Endothelial cell of umbilical vein (primary cell): ENCODE data around the gene ORC6. TPM values are rescaled to one million over a fixed set of nuclear protein-coding genes. Genes with fewer than 3 reads are reported as not detected.

Experiments
- BruUV-seq: library from RNA; stranded (reverse); fragments of 400-500 nt; replicated peaks from 2 replicates; lab custom pipeline; 2021; lab: Mats Ljungman, UMichigan
- CTCF ChIA-PET: fragments of 300-600, 350-600 bp; sonication (Branson Sonifier 250); formaldehyde crosslinking; loops from one replicate; lab custom pipeline; 2021; ENCODE audit warnings: antibody characterized with exemption, inconsistent platforms; lab: Charles Lee
- POLR2A ChIA-PET: fragments of 300-600, 350-600 bp; sonication (Branson Sonifier 250); formaldehyde crosslinking; loops from one replicate; lab custom pipeline; 2021; ENCODE audit warnings: antibody characterized with exemption, inconsistent platforms; lab: Charles Lee
- DNase-seq: peaks from one replicate; pipeline ENCODE4 v3.0.0-alpha.2; 2011; ENCODE audit warnings: low read depth, low spot score
- FAIRE-seq: peaks from 2 replicates; lab custom pipeline; 2011; peaks lifted over from hg19 to GRCh38; lab: Jason Lieb, UNC
- H2AFZ ChIP-seq: 2 replicates; pipeline ENCODE4 v1.6.0; 2012; ENCODE audit warnings: low read depth, low read length, control low read depth, inconsistent platforms
- H3K27ac ChIP-seq: 2 replicates; pipeline ENCODE4 v1.5.1; 2011; ENCODE audit warnings: low read depth, mild to moderate bottlenecking, control low read depth, low read length, moderate library complexity; ENCODE audit not compliant: insufficient read depth
- H3K27me3 ChIP-seq, 2 experiments: 2 replicates each; pipeline versions ENCODE4 v1.6.0 to v1.6.1; 2011; ENCODE audit warnings: low read length in 2 of 2, mixed read lengths in 1 of 2; ENCODE audit not compliant: control insufficient read depth in 2 of 2, insufficient read depth in 2 of 2
- H3K36me3 ChIP-seq, 2 experiments: 2 replicates in 1 of 2; 3 replicates in 1 of 2; pipeline ENCODE4 v1.5.1; 2011; ENCODE audit warnings: low read length in 2 of 2, mild to moderate bottlenecking in 1 of 2, moderate library complexity in 1 of 2; ENCODE audit not compliant: control insufficient read depth in 2 of 2, insufficient read depth in 2 of 2; ENCODE audit errors: extremely low read depth in 1 of 2
- H3K4me1 ChIP-seq: 3 replicates; pipeline ENCODE4 v1.5.1; 2011; ENCODE audit warnings: mild to moderate bottlenecking, low read length; ENCODE audit not compliant: control insufficient read depth, insufficient read depth; ENCODE audit errors: extremely low read depth
- H3K4me2 ChIP-seq: 2 replicates; pipeline ENCODE4 v1.6.1; 2011; ENCODE audit warnings: low read length, control low read depth, mixed read lengths; ENCODE audit not compliant: insufficient read depth
- H3K4me3 ChIP-seq, 3 experiments: fragments of 200-600 bp in 1 of 3; sonication (generic), shearing (Covaris generic) in 1 of 3; replicated peaks in 1 of 3; 2 replicates each; pipeline ENCODE4 v1.5.1; 2011 to 2016; ENCODE audit warnings: control low read depth in 3 of 3, low read length in 3 of 3, mild to moderate bottlenecking in 2 of 3, inconsistent platforms in 1 of 3, low read depth in 1 of 3, moderate library complexity in 1 of 3; ENCODE audit not compliant: insufficient read depth in 1 of 3
- H3K79me2 ChIP-seq: 2 replicates; pipeline ENCODE4 v1.6.0; 2012; ENCODE audit warnings: low read length, inconsistent platforms; ENCODE audit not compliant: control insufficient read depth, insufficient read depth
- H3K9ac ChIP-seq: replicated peaks from 2 replicates; pipeline ENCODE3; 2011; ENCODE audit warnings: low read length, control low read depth; ENCODE audit not compliant: insufficient read depth; ENCODE audit errors: extremely low read depth
- H3K9me1 ChIP-seq: replicated peaks from 3 replicates; pipeline ENCODE4 v1.6.0; 2011; ENCODE audit warnings: mild to moderate bottlenecking, low read length; ENCODE audit not compliant: control insufficient read depth, insufficient read depth; ENCODE audit errors: extremely low read depth
- H3K9me3 ChIP-seq: replicated peaks from 2 replicates; pipeline ENCODE4 v1.5.1; 2012; ENCODE audit warnings: low read length, inconsistent platforms; ENCODE audit not compliant: control insufficient read depth, insufficient read depth
- H4K20me1 ChIP-seq: replicated peaks from 2 replicates; pipeline ENCODE3; 2011; ENCODE audit warnings: mild to moderate bottlenecking, low read length; ENCODE audit not compliant: control insufficient read depth, insufficient read depth; ENCODE audit errors: extremely low read depth
- EZH2 ChIP-seq: IDR thresholded peaks from 2 replicates; pipeline ENCODE4 v1.6.1; 2012; ENCODE audit warnings: borderline replicate concordance, low read depth, mild to moderate bottlenecking, moderate library complexity, low read length, inconsistent platforms; ENCODE audit not compliant: severe bottlenecking
- JUN ChIP-seq: IDR thresholded peaks from 2 replicates; pipeline ENCODE4 v1.6.1; 2011; ENCODE audit warnings: borderline replicate concordance, low read depth; ENCODE audit not compliant: insufficient read length, insufficient read depth
- POLR2A ChIP-seq: IDR thresholded peaks from 2 replicates; pipeline ENCODE4 v1.6.1; 2012; ENCODE audit warnings: low read depth, mild to moderate bottlenecking, control low read depth, low read length
- POLR2AphosphoS5 ChIP-seq: IDR thresholded peaks from 2 replicates; pipeline ENCODE4 v1.6.1; 2012; ENCODE audit warnings: low read depth, mild to moderate bottlenecking, control low read depth, low read length, moderate library complexity; ENCODE audit not compliant: insufficient read depth
- dilution Hi-C: fragments of 300-500 bp; cut with MboI; formaldehyde crosslinking; loops from one replicate; pipeline ENCODE4 v1.15.0; 2019; ENCODE audit warnings: low sequenced_read_pairs; ENCODE audit not compliant: extremely low pct_ligation_motif_present
- intact Hi-C: fragments of 100-400 bp; cut with micrococcal nuclease; formaldehyde crosslinking; loops from one replicate; pipeline ENCODE4 v1.10.0; 2022
- polyA plus RNA-seq, 4 experiments: library from polyadenylated mRNA; depleted of rRNA in 3 of 4; stranded (reverse) in 3 of 4; unstranded in 1 of 4; fragments of >200 nt; gene quantifications; 2 replicates each; pipeline versions ENCODE4 v1.2.1 to v1.2.3, GENCODE V29; 2011 to 2012; ENCODE audit warnings: missing spikeins in 1 of 4
- total RNA-seq: library from RNA; stranded (reverse); gene quantifications from 2 replicates; pipeline ENCODE4 v1.2.3, GENCODE V29; 2021
- TF ChIP-seq, protein P1 (sequence below), 2 donors: IDR thresholded peaks; 1 replicate in 1 of 2; 2 replicates in 1 of 2; pipeline ENCODE4 v1.5.1; 2011; ENCODE audit warnings: low read length in 2 of 2, mild to moderate bottlenecking in 2 of 2, moderate library complexity in 2 of 2, control low read depth in 1 of 2, inconsistent platforms in 1 of 2, low read depth in 1 of 2; ENCODE audit not compliant: insufficient read depth in 1 of 2; ENCODE audit errors: extremely low read depth in 1 of 2

The ORC6 gene
- total and polyA plus RNA-seq, 2 donors (not counting 3 experiments of a cell fraction or from before 2014, with no cell fraction given) = 15.9 to 31.1 TPM

DNA sequence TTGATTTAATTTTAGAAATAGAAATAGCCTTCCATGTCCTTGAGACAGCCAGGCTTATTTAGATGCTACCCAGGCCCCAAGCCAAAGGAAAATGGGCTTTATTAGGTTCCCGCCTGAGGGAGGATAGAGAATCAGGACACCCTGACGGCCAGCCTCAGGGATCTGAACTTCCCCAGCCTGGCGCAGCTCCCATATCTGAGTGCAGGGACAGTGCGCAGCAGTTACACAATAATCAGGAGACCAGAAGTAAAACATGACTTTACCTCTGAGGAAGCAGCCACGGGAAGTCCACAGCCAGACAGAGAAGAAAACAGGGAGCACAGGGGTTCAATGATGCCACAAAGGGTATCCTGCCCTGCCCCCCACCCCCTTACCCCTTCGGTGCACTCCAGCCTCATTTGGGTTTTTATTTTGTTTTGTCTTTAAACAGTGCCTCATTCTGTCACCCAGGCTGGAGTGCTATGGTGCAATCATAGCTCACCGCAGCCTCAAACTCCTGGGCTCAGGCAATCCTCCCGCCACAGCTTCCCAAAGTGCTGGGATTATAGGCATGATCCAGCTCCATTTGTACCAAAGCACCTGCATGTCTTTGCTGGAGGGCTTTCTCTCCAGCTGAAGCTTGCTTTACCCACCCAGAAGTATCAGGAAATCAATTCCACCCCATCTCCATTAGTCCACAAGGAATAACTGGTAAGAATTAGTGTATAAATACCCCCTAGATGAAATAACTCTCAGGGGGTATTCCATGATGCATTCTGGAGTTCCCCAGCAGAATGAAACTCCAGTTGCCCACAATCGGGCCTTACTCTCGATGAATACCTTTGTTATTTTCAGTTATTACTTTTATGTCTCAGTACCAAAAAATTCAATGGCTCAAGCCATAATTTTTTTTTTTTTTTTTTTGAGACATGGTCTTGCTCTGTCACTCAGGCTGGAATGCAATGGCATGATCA, 21.9 kb downstream of the ORC6 start:
- H3K27ac ChIP-seq = no peak overlapping the region
- no peaks in the 10 kb centered on the region for H3K4me1 ChIP-seq
- DNase-seq = no peak
- intact Hi-C loops (no loop called here), dilution Hi-C loops (no loop called here)
- no peak overlapping the region for H3K4me3 ChIP-seq
- no peaks in the 10 kb centered on the region for H3K9me3 ChIP-seq
- no peaks in the 10 kb centered on the region for H4K20me1 ChIP-seq
- no TSS peak for BruUV-seq
- TF ChIP-seq, protein P1, sequence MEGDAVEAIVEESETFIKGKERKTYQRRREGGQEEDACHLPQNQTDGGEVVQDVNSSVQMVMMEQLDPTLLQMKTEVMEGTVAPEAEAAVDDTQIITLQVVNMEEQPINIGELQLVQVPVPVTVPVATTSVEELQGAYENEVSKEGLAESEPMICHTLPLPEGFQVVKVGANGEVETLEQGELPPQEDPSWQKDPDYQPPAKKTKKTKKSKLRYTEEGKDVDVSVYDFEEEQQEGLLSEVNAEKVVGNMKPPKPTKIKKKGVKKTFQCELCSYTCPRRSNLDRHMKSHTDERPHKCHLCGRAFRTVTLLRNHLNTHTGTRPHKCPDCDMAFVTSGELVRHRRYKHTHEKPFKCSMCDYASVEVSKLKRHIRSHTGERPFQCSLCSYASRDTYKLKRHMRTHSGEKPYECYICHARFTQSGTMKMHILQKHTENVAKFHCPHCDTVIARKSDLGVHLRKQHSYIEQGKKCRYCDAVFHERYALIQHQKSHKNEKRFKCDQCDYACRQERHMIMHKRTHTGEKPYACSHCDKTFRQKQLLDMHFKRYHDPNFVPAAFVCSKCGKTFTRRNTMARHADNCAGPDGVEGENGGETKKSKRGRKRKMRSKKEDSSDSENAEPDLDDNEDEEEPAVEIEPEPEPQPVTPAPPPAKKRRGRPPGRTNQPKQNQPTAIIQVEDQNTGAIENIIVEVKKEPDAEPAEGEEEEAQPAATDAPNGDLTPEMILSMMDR (IDR thresholded peaks at IDR 0.05; ENCODE audit: extremely low read depth in 1 of 2, insufficient read depth in 1 of 2, low read depth in 1 of 2, low read length in 2 of 2) = no peak
- TF ChIP-seq EZH2 = no peak
- no peak for TF ChIP-seq POLR2A
- TF ChIP-seq JUN = no peak
- no peak for TF ChIP-seq POLR2AphosphoS5
- peaks cover 0 to 2% of the 10 kb centered on the region in 2 experiments for H3K27me3 ChIP-seq
- no peak overlapping the region for H2AFZ ChIP-seq
- no peaks in the 10 kb centered on the region for H3K79me2 ChIP-seq
- FAIRE-seq = no peak
- no peak overlapping the region for H3K9ac ChIP-seq
- H3K4me2 ChIP-seq = no peak overlapping the region
- H3K36me3 ChIP-seq = no peaks in the 10 kb centered on the region
- ChIA-PET CTCF (no interaction called here), POLR2A (no interaction called here)
- no peaks in the 10 kb centered on the region for H3K9me1 ChIP-seq
